NCI-H446 treated with DMSO at 0.1 percent for 48 hours (cell line): ENCODE data around the gene NASP.

Experiments
- DNase-seq: peaks from one replicate; lab custom pipeline; 2025; lab: John Stamatoyannopoulos, UW

NASP gene, protein sequence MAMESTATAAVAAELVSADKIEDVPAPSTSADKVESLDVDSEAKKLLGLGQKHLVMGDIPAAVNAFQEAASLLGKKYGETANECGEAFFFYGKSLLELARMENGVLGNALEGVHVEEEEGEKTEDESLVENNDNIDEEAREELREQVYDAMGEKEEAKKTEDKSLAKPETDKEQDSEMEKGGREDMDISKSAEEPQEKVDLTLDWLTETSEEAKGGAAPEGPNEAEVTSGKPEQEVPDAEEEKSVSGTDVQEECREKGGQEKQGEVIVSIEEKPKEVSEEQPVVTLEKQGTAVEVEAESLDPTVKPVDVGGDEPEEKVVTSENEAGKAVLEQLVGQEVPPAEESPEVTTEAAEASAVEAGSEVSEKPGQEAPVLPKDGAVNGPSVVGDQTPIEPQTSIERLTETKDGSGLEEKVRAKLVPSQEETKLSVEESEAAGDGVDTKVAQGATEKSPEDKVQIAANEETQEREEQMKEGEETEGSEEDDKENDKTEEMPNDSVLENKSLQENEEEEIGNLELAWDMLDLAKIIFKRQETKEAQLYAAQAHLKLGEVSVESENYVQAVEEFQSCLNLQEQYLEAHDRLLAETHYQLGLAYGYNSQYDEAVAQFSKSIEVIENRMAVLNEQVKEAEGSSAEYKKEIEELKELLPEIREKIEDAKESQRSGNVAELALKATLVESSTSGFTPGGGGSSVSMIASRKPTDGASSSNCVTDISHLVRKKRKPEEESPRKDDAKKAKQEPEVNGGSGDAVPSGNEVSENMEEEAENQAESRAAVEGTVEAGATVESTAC

DNA sequence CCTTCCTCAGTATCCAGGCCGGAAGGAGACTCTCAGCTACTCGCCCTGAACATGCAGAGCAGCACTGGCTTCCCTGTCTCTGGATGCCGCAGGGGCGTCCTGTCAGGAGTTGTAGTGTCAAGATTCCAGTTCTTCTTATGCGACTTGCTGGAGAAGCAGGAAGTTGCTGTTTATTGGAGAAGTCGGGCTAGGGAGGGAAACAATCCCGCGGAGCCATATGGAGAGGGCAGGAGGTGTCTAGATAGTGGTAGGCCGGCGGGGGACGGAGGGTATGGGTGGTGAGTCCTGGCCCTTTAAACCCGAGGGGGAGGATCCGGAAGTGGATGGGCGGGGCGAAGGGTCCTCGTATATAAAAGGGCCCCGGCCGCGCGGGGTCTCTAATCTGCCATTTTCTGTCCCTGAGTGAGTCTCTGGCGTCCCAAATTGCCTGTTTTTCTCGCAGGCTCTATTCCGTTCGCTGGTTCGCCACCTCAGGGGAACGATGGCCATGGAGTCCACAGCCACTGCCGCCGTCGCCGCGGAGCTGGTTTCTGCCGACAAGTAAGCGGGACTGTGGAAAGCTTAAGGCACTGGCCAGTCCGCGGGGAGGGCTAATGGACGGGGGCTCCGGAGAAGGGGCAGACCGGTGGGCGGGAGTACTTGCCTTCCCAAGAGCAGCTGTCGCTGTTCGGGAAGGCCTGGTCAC is at the start of gene NASP:
Gene NASP, plus strand, starts transcription at position 376 of the 685 bp plus-strand sequence. Its CDS starts 106 bp downstream, at position 482.
- DNase-seq: peak; percentile 74

GRCh38 chr1:45535988-45536766 is 47.7 kb upstream of the NASP start:
- DNase-seq: no peak

DNA sequence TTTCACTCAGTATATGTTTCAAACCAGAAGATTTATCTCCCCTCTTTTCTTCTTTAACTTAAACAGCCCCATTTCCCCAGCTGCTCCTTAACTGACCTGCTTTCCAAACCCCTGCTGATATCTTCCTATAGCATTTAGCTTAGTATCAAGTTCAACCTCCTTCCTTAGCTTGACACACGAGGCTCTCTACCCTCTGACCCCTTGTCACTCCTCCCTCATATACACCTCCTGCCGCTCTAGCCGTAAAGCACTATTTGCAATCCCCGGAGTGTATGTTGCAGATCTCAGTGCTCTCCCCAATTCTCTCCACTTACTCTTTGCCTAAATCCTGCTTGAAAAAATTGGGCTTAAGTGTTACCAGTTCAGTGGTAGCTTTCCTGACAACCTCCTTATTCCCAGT is 47.0 kb upstream of the NASP start:
- DNase-seq: no peak

- DNase-seq: no peak
Measured at GRCh38 chr1:45541193-45541592, 42.6 kb upstream of the NASP start.

DNA sequence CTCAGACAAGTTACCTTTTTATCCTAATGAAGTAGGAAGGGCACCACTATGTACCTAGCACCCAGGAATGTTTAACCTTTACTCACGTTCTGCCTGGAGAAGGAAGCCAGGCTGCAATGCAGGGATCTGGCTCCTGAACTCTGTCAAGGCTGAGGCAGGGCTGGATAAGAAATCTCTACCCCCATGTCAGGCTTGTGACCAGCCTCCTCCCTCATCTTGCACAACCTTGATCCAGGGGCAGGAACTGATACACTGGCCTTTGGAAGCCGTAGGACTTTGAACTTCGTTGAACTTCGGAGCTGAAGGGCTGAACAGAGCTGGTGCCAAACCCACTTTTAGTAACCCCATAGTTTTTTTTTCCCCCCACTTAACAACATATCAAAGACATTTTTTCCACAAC is 41.2 kb upstream of the NASP start:
- no peak for DNase-seq

DNA sequence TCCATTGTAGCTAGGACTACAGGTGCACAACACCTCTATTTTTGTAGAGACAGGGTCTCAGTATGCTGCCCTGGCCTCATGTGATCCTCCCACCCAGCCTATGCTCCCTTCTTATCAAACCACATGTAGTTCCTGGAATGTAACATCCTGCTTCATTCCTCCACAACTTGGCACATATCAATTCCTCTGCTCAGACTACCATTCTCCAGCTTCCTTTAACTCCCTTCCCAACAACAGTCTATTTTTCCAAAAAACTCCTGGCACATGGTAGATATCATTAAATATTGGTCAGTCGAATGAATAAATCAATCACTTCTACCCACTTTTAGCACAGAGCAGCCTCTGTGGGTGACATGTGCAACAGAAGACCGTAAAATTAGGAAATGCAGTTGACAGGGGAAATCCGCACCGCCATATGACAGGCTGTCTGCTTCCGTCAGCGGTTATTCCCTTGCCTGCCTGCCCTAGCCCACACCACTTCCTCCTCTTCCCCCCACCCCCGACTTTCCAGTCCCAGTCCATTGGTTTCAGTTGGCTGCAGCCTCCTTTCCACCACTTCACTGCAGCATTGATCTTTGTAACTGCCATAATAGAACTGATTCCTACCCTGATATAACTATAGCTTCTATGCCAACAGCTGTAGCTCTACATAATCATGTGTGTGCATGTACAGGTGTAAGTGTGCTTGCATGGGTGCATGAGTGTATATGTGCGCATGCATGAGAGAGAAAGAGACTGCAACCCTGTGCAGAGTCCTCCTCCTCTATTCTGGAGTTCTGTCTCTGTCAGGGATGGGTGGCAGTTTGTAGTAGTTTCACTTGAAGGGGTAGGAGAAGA is 40.0 kb upstream of the NASP start:
- DNase-seq: no peak

- DNase-seq: no peak
Measured at GRCh38 chr1:45544530-45544929, 39.3 kb upstream of the NASP start.

- DNase-seq: no peak
Measured at GRCh38 chr1:45545019-45545493, 38.8 kb upstream of the NASP start.

GRCh38 chr1:45545553-45546310 is 38.1 kb upstream of the NASP start:
- no peak for DNase-seq

DNA sequence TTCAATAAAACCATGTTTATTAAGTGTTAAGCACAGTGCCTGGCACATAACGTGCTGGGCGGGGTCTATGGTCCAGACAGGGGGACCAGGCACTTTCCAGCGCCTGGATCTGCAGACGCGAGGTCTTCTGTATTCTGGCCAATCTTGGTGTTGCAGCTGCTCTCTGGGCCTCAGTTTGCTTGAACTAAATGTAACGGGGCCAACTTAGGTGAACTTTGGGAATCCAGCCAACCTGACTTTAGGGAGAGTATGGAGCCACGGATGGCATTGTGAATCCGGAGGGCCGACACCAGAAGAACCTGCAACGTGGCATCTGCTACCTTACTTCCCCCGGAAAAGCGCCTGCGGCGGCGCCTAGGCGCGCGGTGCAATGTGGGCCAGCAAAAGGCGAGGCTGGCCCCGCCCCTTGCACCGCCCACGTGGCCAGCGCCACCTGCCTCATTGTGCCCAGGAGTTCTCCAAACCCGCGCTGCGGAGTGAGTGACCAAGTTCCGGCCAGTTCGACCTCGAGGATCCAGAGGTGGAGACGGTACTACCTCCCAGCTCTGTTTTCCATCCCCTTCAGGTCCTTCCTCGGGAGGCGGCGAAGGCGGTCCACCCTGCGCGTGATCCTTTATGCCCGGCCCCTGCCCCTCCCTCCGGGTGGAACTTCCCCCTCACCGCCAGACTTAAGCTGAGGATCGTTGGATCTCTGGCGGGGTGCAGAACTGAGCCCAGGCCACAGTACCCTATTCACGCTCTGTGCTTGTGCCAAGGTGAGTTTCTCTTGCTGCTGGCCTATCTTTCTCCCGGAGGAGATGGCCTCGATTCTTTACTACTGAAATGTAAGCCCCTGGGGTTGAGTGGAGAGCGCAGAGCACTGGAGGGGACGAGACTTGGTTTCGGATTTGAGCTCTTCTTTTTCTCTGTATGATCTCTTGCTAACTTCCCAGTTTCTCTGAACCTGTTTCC is 33.2 kb upstream of the NASP start, which contains the start of gene AKR1A1:
Gene AKR1A1, plus strand, starts transcription at position 426 of the 951 bp plus-strand sequence. CDS start 10,969 bp downstream, outside the sequence.
- DNase-seq: peak; percentile 88

GRCh38 chr1:45551684-45552083 is 32.2 kb upstream of the NASP start:
- DNase-seq: no peak

- no peak for DNase-seq
Measured at GRCh38 chr1:45552331-45552730, 31.5 kb upstream of the NASP start.

DNA sequence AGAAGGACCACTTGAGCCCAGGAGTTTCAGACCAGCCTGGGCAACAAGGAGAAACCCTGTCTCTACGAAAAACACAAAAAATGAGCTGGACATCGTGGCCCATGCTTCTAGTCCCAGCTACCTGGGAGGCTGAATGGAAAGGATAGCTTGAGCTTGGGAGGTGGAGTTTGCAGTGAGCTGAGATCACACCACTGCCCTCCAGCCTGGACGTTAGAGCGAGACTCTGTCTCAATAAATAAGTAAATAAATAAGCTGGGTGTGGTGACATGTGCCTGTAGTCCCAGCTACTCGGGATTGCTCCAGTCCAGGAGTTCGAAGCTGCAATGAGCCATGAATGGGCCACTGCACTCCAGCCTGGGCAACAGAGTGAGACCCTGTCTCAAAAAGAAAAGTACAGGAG is 29.6 kb upstream of the NASP start:
- no peak for DNase-seq

- no peak for DNase-seq
Measured at GRCh38 chr1:45557422-45557944, 26.4 kb upstream of the NASP start.

DNA sequence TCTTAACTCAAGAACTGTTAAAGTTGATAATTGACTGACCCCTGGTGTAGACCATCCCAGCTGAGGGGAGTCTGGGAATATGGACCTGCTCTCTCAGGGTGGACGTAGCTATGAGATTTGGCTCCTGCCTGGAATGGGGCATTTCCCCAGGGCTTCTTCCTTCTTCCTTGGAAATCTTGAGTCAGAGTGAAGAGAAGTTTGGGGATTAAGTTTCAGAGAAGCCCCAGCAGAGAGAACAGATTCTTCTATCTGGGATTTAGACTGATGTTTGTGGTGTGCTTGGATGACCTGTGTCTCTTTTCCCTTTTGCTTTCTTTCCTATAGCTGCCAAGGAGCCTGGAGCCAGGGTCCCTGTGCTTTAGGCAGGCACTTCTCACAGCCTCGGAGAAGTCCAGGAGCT is 20.0 kb upstream of the NASP start:
- DNase-seq: no peak

GRCh38 chr1:45566722-45567121 is 17.1 kb upstream of the NASP start:
- no peak for DNase-seq

DNA sequence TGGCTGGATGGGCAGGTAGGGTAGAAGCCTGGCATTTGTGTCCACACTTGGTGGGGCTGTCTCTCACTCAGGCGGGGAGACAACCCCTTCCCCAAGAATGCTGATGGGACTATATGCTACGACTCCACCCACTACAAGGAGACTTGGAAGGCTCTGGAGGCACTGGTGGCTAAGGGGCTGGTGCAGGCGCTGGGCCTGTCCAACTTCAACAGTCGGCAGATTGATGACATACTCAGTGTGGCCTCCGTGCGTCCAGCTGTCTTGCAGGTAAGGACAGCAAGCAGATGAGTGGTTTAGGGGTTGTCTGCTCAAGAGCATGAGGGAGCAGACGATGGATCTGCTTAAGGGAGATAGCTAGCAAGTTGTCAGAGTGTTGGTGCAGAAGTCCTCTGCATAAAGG is 15.9 kb upstream of the NASP start:
- no peak for DNase-seq

DNA sequence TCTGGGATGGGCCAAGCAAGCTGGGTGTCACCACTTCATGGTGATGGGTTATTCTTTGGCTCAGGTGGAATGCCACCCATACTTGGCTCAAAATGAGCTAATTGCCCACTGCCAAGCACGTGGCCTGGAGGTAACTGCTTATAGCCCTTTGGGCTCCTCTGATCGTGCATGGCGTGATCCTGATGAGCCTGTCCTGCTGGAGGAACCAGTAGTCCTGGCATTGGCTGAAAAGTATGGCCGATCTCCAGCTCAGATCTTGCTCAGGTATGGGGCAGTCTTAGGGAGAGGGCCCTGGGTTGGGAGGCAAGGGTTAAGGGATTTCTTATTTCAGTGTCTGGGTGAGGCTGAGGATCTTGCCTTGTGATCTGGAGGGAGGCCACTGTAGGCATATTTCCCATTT is 15.4 kb upstream of the NASP start:
- DNase-seq: no peak

GRCh38 chr1:45569571-45569961 is 14.3 kb upstream of the NASP start:
- no peak for DNase-seq
